ENCODE data around the gene PSME1.

Gene PSME1

DNA sequence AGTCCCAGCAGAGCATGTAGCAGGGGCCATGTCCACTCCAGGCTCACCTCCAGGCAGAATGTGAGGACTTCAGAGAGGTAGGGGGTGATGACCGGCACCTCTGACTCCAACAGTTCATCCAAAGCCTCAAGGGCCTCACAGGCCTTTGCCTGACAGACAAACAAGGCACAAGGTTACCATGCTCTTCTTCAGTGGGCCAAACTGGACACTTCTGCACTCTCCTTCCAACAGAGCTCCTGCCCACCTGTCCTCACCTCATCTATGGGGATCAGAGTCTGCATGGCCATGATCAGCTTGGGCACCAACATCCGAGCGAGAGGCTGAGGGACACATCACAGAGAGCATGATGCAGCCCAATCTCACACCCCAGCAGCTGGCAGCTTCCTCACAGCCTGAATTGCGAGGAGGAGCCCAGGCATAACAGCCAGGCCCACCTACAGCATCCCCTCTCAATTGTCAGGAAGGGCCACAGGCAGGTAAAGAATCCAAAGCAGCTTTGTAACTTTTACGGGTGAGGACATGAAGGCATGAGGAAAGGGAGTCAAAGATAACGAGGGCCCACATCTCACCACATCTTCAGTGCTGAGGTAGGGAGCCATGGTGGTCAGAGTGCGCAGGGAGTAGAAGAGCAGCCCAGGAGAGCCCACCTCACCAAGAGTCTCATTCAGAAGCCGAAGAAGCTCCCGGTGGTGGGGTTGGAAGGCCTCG is 51.0 kb downstream of the PSME1 start:
- DNase-seq (ENCODE audit: insufficient read length, low spot score) (no peak), FAIRE-seq (no peak)

DNA sequence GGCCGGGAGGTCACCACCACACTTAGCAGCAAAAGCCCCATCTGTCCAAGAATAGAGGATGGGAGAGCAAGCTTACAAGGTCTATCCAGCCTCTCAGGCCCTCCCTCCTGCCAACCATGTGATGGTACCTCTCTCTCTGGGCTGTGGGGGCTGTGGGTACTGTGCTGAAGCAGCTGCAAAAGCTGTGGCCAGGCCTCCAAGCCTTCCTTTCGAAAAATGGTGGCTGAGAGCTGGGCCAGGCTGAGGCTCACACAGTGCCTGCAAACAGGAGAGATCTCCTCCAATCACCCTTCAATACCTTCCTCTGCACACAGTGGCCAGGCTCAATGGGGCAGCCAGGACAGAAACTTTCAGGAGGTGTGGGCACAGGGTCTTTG is 51.5 kb downstream of the PSME1 start:
- DNase-seq (ENCODE audit: insufficient read length, low spot score), result no peak
- no peak for FAIRE-seq
